ENCODE measurements around the gene SLC22A23. TPM values are rescaled to one million over a fixed set of nuclear protein-coding genes. Genes with fewer than 3 reads are reported as not detected.

SLC22A23 gene
- 23.8 TPM for total RNA-seq
- long read RNA-seq, full-length matches to known transcripts = 1 of 161 reads
- long read RNA-seq, partial matches to known transcripts = 1 of 161 reads
- long read RNA-seq, other reads (novel, unspliced or antisense) = 159 of 161 reads

- peak; percentile 91 for DNase-seq (ENCODE audit: low spot score)
Measured at GRCh38 chr6:3456898-3457709, at the start of gene SLC22A23. Gene SLC22A23, minus strand, starts transcription at chr6:3457050. Its CDS starts 491 bp downstream, at chr6:3456559.

GRCh38 chr6:3506200-3506599 lies 49.4 kb upstream of the SLC22A23 start:
- no peak for DNase-seq (ENCODE audit: low spot score)

GRCh38 chr6:3504938-3505805 lies 48.3 kb upstream of the SLC22A23 start:
- DNase-seq (ENCODE audit: low spot score) = no peak

- DNase-seq (ENCODE audit: low spot score) = no peak
Measured at GRCh38 chr6:3504354-3504753, 47.5 kb upstream of the SLC22A23 start.

- DNase-seq (ENCODE audit: low spot score) = no peak
Measured at GRCh38 chr6:3501826-3502500, 45.1 kb upstream of the SLC22A23 start.

- DNase-seq (ENCODE audit: low spot score) = no peak
Measured at GRCh38 chr6:3500262-3501014, 43.6 kb upstream of the SLC22A23 start.

GRCh38 chr6:3499603-3500002 lies 42.8 kb upstream of the SLC22A23 start:
- no peak for DNase-seq (ENCODE audit: low spot score)

GRCh38 chr6:3496395-3496794 lies 39.5 kb upstream of the SLC22A23 start:
- no peak for DNase-seq (ENCODE audit: low spot score)

GRCh38 chr6:3494391-3495100 lies 37.7 kb upstream of the SLC22A23 start:
- DNase-seq (ENCODE audit: low spot score) = no peak

- DNase-seq (ENCODE audit: low spot score) = no peak
Measured at GRCh38 chr6:3490625-3490980, 33.8 kb upstream of the SLC22A23 start.

GRCh38 chr6:3489961-3490624 lies 33.2 kb upstream of the SLC22A23 start:
- no peak for DNase-seq (ENCODE audit: low spot score)

- DNase-seq (ENCODE audit: low spot score) = no peak
Measured at GRCh38 chr6:3489027-3489757, 32.3 kb upstream of the SLC22A23 start.

- no peak for DNase-seq (ENCODE audit: low spot score)
Measured at GRCh38 chr6:3484946-3485345, 28.1 kb upstream of the SLC22A23 start.

- no peak for DNase-seq (ENCODE audit: low spot score)
Measured at GRCh38 chr6:3484192-3484591, 27.3 kb upstream of the SLC22A23 start.

- no peak for DNase-seq (ENCODE audit: low spot score)
Measured at GRCh38 chr6:3483675-3484074, 26.8 kb upstream of the SLC22A23 start.

GRCh38 chr6:3482869-3483268 lies 26.0 kb upstream of the SLC22A23 start:
- no peak for DNase-seq (ENCODE audit: low spot score)

- DNase-seq (ENCODE audit: low spot score) = no peak
Measured at GRCh38 chr6:3481640-3482039, 24.8 kb upstream of the SLC22A23 start.

- DNase-seq (ENCODE audit: low spot score) = no peak
Measured at GRCh38 chr6:3480009-3480408, 23.2 kb upstream of the SLC22A23 start.

GRCh38 chr6:3473773-3474172 lies 16.9 kb upstream of the SLC22A23 start:
- peak; percentile 57 for DNase-seq (ENCODE audit: low spot score)

All from mesenteric fat pad (tissue), 1 donor.